ENCODE measurements around the gene ARHGAP6.

The ARHGAP6 gene

DNA sequence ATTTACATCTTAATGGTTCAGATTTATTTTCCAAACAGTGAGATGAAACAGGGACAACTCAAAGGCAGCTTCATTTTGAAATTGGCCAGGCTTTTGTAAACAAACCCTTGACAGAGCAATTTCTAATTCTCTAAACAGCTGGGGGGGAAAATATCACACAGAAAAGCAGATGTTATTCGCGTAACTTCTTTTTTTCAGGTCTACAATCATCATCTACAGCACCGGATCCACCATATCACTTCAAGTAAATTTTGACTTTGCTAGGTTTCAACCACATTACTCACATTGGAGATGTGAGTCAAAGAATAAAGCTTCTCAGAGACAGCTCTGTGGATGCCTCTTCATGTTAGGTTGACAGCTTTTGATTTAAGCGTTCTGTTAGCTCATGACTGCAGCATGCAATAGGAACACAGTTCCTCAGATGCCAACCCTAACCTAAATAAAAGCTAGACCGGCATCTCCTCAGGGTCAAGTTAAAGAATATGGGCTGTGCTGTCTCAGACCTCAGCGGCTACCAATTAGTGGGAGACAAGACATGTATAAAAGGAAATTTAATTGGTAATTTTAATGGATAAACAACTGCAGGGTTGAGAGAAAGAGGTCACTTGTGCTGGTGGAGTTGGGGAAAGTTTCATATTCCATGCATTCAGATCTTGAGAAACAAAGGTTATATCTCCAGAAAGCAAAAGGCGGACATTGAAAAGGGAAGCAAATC lies 345.8 kb downstream of the ARHGAP6 start:
- DNase-seq (ENCODE audit: low read depth in 2 of 2, low spot score in 1 of 2) = no peak

DNA sequence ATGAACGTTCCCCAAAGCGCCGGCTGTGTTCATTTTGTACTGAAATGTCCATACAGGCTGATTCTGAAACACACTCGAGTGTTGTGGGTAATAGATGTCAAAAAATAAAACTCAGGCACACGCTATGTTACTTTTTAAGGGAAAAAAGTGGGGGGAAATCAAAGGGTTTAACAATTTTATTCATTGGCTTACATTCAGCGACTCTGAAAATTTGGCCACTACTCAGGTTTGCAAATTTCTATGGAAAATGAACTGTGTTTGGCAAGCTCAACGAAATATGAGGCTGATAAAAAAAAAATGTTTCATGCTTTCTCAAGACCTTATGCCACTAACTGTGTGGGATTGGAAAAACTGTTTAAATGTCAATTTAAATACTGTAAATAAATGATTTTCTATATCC lies 354.0 kb downstream of the ARHGAP6 start:
- DNase-seq (ENCODE audit: low read depth in 2 of 2, low spot score in 1 of 2) = no peak

DNA sequence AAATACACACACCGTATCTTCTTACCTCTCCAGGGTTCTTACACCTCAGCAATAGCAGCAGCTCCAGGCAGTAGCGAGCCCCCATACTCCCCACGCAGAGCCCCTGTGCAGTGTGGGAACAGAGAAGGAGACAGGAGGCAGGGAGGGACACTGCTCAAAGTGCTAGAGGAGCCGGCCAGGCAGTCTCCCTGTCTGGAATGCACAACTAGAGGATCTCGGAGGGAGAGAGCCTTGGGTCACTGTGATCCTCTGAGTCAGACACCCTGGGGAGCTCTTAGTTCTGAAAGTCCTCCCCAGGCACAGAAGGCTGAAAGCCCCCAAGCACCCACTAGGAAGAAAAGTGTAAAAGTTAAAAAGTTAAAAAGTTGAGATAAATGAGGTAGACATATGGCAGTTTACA lies 356.5 kb downstream of the ARHGAP6 start:
- no peak for DNase-seq (ENCODE audit: low read depth in 2 of 2, low spot score in 1 of 2)

DNA sequence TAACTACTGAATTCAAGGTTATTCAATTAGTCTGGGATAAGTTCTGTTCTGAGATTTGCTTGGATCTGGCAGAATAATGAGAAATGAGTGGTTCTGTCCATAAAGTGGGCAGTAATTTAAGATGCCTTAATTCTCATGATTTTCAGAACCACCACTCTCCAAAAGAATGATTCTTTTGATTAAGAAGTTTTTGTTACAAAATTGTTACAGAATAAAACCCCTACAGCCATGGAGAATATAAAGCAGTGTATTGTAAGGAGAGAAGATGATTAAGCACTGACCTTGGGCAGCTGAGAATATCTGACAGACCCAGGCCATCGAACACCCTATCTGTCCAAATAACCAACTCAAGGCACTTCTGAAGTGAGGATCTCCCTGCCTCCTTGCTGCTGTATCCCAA lies 360.1 kb downstream of the ARHGAP6 start:
- no peak for DNase-seq (ENCODE audit: low read depth in 2 of 2, low spot score in 1 of 2)

DNA sequence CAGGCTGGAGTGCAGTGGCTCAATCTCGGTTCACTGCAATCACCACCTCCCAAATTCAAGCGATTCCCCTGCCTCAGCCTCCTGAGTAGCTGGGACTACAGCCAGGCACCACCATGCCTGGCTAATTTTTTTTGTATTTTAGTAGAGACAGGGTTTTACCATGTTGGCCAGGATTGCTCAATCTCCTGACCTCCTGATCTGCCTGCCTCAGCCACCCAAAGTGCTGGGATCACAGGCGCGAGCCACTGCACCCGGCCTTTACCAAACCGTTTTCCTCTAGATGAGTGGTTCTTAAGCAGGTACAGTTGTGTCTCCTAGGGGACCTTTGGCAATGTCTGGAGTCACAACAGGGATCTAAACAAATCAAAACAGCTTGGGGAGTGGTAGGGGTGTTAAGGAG lies 360.9 kb downstream of the ARHGAP6 start:
- DNase-seq (ENCODE audit: low read depth in 2 of 2, low spot score in 1 of 2) = no peak

DNA sequence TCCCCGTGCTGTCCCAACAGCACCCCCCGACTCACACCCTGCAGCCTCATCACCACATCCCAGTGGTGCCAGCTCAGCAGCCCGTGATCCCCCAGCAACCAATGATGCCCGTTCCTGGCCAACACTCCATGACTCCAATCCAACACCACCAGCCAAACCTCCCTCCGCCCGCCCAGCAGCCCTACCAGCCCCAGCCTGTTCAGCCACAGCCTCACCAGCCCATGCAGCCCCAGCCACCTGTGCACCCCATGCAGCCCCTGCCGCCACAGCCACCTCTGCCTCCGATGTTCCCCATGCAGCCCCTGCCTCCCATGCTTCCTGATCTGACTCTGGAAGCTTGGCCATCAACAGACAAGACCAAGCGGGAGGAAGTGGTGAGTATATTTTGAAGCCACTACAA lies 367.1 kb downstream of the ARHGAP6 start:
- DNase-seq (ENCODE audit: low read depth in 2 of 2, low spot score in 1 of 2) = no peak

DNA sequence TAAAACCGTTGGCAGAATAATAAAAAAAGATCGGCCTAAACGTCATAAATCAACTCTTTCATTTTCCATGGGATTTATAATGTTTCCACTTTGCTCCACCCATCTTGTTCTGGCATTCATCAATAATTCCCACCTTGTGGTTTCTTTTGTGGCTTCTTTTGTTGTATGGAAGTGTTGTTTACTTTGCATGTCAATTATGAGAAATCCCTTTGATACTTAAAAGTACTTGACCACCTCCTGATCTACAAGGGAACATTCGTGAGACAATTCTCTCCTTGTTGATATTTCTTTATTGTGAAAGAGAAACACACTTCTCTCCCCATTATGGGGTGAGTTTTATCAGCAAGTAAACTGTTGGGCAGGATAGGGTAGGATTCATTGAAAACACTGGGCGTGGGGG lies 369.7 kb downstream of the ARHGAP6 start:
- no peak for DNase-seq (ENCODE audit: low read depth in 2 of 2, low spot score in 1 of 2)

DNA sequence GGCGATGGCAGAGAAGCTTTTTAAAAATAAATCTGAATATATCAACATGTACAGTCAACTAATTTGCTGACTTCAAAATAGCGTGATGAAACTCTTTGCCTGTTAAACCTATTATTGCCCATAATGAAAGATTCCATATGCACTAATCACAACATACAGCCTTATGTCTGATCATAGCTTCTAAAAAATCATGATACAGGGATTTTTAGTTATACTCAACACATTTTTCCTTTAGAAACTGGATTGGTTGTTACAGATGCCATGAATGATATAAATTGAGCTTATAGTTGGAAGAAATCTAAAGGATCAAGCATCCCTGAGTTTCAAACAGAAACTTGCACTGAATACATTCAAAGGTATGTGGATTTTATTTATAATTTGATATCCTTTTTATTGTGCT lies 372.6 kb downstream of the ARHGAP6 start, which contains the start of gene AMELX:
AMELX (plus strand) TSS at position 301 of the 400 bp plus-strand sequence. CDS start 1,376 bp downstream, outside the sequence.
- no peak for DNase-seq (ENCODE audit: low read depth in 2 of 2, low spot score in 1 of 2)

DNA sequence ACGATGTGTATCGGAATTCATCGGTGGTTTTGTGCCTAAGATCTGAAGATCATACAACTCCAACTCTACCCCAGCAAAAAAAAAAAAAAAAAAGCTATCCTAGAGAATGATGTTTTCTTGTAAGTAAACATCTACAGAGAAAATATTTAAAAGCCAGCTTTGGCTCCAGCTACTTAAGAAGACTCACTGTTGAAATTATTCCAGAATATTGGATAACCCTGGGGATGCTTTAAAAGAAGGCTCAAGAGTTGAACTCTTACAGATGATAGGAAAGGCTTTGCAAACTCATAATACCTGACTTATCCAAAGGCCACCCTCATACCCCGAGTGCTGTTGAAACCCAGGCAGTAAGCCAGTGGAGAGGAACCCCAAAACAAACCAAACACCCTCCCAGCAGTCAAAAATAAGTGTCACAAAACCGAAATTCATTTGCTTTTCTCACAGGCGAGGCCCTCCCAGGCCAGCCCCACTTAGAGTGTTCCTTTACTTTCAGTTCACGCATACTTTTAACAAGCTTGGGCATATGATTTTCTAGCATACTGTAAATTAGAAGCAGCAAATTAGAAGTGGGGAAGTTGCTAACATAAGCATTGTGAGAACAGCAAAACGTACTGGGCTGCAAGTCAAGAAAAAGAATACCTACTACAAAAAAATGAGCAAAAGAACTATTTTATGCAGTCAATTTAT lies 375.2 kb downstream of the ARHGAP6 start:
- no peak for DNase-seq (ENCODE audit: low read depth in 2 of 2, low spot score in 1 of 2)

DNA sequence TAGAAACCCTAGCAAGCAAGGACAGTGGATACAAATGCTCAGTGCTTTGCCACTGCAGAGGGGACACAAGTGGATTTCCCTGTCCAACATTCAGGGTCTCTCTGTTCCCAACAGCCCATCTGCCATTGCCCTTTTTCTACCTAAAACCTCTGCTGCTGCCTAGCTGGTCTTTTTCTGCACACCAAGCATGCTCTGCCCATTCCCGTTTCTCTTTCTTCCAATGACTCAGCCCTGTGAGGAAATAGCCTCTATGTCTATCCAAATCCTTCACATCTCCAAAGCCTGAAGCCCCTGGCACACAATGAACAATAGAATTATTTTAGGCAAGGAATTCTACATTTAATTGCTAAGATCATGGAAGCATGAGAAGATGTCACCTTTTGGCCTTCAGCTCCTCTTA lies 378.2 kb downstream of the ARHGAP6 start:
- no peak for DNase-seq (ENCODE audit: low read depth in 2 of 2, low spot score in 1 of 2)

DNA sequence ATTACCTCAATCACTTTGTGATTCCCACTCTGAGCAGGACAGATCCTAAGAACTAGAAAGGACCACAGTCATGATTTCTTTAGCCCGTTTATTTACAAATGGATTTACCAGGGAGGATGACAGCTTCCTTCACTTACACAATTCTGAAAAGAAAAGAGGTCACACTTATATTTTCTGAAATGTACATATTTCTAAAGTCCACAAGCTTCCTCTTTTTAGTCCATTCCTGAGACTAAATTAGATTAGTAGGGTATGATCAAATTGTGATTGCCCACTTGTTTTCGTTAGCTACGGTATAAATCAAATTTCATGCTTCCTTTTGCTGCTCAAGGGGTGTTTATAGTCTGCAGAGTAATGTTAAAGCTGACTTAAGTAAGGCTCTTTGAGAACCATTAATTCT lies 380.1 kb downstream of the ARHGAP6 start:
- DNase-seq (ENCODE audit: low read depth in 2 of 2, low spot score in 1 of 2) = no peak

DNA sequence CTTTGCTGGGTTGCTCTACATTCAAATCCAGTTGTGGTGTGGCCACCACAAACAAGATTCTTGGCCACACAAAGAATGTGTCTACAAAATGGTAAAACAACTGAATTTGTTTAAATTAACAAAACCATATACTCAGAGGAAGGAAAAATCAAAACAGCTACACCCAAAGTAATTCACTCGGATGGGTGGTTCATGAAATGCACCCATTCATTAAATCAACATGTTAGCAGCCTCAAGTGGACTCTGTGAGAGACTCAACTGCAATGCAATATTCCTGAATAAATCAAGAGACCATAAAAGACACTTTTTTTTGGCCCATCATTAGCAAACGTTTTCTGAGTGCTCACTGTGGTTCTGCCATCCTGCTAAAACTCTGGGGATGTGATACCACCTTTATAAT lies 383.7 kb downstream of the ARHGAP6 start:
- no peak for DNase-seq (ENCODE audit: low read depth in 2 of 2, low spot score in 1 of 2)

DNA sequence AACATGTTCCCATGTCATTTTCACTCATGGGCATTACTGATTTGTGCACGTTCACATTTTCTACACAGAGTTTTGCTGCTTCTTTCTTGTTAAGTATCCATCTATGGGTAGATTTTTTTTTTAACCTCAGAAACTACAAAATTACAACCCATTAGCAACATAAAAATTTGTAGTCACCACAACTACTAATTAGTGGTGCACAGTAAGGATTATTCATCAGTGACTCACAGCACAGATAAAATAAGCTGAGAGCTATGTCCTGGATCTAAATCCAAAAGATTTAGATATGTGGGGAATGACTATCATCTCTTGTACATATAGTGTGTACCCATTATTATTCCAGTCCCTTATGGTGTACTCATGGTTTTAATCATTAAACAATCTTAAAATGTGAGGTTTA lies 392.2 kb downstream of the ARHGAP6 start:
- DNase-seq (ENCODE audit: low read depth in 2 of 2, low spot score in 1 of 2) = no peak

DNA sequence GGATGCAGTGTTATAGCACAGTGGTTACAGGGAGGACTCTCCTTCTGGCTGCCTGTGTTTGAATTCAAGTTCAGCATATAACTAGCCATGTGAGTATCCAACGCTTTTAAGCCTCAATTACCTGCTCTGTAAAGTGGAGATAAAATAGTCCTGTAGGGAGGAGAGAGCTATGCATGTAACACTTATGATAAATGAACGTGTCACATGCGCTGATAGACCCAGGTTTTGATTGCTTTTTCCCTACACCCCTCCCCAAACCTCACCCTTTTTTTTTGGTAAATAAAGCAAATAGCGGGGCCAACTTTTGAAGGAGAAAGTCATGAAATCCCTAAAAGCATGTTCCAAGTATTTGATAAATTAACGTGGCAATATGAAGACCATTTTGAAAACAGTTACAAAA lies 392.9 kb downstream of the ARHGAP6 start:
- no peak for DNase-seq (ENCODE audit: low read depth in 2 of 2, low spot score in 1 of 2)

DNA sequence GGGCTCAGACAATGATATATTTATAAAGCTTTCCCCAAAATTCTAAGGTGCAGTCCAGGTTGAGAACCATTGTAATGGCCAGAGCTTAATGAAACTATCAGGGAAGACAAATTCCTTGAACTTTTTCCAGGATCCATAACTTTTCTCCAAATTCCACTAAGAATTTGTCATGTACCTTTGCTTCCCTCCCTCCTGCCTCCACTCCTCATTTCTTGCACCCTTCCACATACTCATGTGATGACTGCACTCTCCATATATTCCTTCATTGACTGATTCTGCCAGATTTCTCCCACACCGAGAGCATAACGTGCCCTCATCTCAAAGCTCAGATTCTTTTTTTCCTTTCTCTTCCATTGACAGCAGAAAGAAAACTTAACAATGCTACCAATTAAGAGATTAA lies 393.4 kb downstream of the ARHGAP6 start:
- no peak for DNase-seq (ENCODE audit: low read depth in 2 of 2, low spot score in 1 of 2)

DNA sequence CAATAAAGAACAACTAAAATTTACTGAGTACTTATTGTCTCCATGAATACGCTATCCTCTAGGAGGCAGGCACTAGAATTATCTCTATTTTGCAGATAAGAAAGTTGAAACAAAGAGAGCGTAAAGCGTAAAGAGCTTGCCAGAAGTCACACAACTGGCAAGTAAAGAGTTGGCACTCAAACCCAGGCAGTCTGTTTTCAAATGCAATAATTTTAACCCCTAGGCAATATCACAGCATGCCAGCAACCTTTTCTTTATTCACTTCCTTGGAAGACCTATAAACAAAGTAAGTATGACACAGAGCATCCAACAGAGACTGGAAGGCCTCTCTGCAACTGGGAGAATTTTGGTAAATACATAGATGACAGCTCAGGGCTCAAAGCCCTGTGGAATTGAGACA lies 395.7 kb downstream of the ARHGAP6 start:
- no peak for DNase-seq (ENCODE audit: low read depth in 2 of 2, low spot score in 1 of 2)

DNA sequence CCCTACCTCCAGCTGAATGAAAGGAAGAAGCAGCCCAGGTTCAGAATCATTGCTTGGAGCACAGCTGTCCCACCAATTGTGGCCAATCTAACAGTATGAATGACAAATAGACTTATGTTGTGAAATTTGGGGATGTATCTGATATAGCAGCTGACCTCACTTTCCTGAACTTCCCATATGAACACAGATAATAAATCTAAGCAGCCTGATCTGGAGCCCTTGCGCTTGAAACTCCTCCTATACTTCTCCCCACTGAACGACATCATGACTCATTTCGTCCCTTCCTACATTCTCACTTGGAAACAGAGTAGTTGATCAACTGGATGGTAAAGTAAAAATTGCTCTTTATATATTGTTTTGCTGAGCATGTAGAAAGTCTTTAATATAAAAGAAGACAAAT lies 396.7 kb downstream of the ARHGAP6 start:
- no peak for DNase-seq (ENCODE audit: low read depth in 2 of 2, low spot score in 1 of 2)

DNA sequence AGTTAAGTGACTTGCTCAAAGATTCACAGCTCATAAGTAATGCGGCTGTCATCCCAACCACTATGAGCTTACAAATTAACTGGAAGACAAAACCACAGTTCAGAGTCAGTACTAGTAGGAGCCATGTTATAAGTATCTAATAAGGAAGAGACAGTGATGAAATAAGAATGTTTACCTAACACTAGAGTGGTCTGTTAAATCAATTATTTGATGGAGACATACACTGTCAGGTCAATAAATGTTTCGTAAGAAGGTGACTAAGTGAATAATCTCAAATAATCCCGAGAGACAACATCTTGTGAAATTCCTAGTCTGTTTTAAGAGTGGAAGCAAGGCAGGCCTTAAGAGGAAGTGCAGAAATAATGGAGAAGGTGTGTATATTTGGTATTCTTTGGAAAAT lies 398.3 kb downstream of the ARHGAP6 start:
- DNase-seq (ENCODE audit: low read depth in 2 of 2, low spot score in 1 of 2) = no peak

DNA sequence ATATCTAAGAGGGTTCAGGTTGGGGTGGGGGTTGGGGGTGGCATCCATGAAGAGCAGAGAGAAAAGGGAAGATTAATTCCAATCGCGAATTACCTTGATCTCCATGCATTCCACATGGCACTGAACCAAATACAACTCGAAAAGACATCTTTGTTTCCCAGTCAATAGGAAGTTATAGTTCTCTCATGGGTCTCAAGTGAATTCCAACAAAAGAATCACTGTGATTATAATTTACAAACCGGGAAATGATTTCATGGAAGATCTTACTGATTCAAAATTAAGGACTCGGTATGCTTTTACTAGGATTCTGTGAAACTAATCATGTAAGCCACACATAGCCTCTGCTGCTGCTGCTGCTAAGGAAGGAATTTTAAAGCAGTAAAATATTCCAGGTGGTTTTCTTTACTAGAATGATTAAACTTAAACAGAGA lies 399.1 kb downstream of the ARHGAP6 start:
- DNase-seq (ENCODE audit: low read depth in 2 of 2, low spot score in 1 of 2) = no peak

DNA sequence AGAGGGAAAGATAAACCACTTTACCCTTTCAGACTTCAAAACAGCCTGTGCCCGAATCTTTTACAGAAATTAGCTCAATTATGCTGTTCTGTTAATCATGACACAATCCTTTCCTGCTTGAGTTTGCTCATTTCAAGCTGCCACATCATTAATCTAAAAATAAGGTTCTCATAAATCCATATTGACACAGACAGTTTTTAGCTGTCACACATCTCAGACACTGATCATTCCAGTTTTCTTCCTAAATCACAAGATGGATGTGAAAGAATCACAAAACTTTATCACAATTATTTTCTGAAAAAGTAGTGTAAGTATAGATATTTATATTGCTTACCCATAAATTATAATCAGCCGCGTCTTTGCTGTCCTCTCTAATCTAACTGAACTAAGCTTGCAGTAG lies 400.4 kb downstream of the ARHGAP6 start:
- no peak for DNase-seq (ENCODE audit: low read depth in 2 of 2, low spot score in 1 of 2)

DNA sequence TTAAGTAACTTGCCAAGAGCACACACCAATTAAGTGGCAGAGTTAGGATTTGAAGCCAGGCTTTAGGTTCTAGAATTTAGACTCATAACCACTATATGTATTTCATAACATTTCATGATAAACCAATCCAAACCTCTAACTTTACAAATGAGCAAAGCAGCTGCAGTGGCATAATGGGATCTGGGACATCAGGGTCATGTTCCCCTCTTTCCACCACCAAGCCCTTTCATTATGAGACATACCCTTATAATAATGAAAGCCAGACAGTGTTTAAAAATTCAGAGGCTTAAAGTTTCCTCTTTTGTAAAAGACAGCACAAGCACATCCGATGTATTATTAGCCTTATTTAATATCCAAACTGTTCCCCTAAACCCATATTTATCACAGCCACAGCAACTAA lies 400.8 kb downstream of the ARHGAP6 start:
- DNase-seq (ENCODE audit: low read depth in 2 of 2, low spot score in 1 of 2) = no peak

DNA sequence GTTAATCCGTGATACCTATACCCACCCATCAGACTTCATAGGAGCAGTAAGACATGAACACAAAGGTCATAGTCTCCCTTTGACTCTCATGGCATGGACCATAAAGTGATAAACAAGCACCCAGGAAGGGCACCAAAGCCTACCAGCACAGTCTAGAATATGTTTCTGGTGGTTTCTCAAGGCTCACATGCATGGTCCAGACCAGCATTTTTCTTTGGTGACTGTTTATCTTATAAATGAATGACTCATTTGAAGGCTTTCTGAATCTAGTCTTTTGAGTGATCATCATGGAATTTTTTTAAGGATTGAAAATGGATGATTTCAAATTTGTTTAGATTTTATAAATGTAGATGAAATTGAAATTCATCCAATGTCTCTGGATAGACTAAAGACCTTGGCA lies 404.5 kb downstream of the ARHGAP6 start:
- DNase-seq (ENCODE audit: low read depth in 2 of 2, low spot score in 1 of 2) = no peak

DNA sequence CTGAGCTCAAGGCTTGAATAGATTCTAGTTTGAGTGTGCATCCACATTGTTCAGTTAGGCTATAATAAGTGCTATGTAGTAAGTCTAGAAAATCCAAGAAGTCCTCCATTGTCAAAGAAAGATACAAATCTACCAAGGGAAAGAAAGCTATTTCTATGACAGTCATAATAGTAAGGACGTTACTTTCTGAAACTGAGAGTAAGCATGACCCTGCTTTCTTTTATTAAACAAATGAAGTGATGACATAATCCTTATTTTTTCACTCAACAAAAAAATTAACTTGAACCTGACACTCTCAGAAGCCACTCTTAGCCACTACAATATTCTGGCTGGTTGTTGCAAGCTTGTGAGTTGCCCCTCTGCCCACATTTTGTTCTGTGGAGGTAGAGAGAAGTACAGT lies 406.3 kb downstream of the ARHGAP6 start:
- no peak for DNase-seq (ENCODE audit: low read depth in 2 of 2, low spot score in 1 of 2)

Measured in stimulated activated CD8-positive, alpha-beta memory T cell treated with anti-CD3 and anti-CD28 coated beads, Interleukin-4, amount 100 ng/mL, for 4 hours (primary cell).